Heart right ventricle (tissue), 16 donors: ENCODE data around the gene SPC24. TPM values are rescaled to one million over a fixed set of nuclear protein-coding genes. Genes with fewer than 3 reads are reported as not detected.

Experiments
- ATAC-seq, 8 donors: fragments of 200-7000 bp; cut with Tn5 transposase; one replicate each; pipeline ENCODE4 v1.9.1; 2020; ENCODE audit warnings: mild to moderate bottlenecking in 8 of 8, moderate library complexity in 8 of 8, moderate number of reproducible peaks in 1 of 8
- DNase-seq, 2 donors: peaks; one replicate each; pipeline ENCODE4 v3.0.0-alpha.2; 2020
- H3K27ac ChIP-seq, 10 donors: fragments of 200-600 bp; sonication (generic) in 2 of 10; one replicate each; pipeline versions ENCODE4 v1.5.0 to v1.8.0; 2020 to 2022; ENCODE audit warnings: mild to moderate bottlenecking in 3 of 10
- H3K27me3 ChIP-seq, 7 donors: fragments of 200-600 bp; one replicate each; pipeline ENCODE4 v1.8.0; 2021 to 2022; ENCODE audit warnings: mild to moderate bottlenecking in 2 of 7
- H3K36me3 ChIP-seq, 9 donors: fragments of 200-600 bp; sonication (generic) in 1 of 9; one replicate each; pipeline versions ENCODE4 v1.5.0 to v1.8.0; 2020 to 2022; ENCODE audit warnings: mild to moderate bottlenecking in 2 of 9
- H3K4me1 ChIP-seq, 9 donors: fragments of 200-600 bp; sonication (generic) in 1 of 9; one replicate each; pipeline versions ENCODE4 v1.5.0 to v1.8.0; 2020 to 2022; ENCODE audit warnings: mild to moderate bottlenecking in 4 of 9
- H3K4me3 ChIP-seq, 10 donors: fragments of 200-600 bp; sonication (generic) in 2 of 10; one replicate each; pipeline versions ENCODE4 v1.5.0 to v1.8.0; 2020 to 2022; ENCODE audit warnings: mild to moderate bottlenecking in 7 of 10, moderate library complexity in 2 of 10
- H3K9me3 ChIP-seq, 11 donors: fragments of 200-600 bp in 10 of 11; sonication (generic) in 2 of 11; one replicate each; pipeline versions ENCODE4 v1.5.0 to v1.8.0; 2013 to 2022; ENCODE audit warnings: mild to moderate bottlenecking in 2 of 11, control low read depth in 1 of 11, moderate library complexity in 1 of 11
- CTCF ChIP-seq, 9 donors: fragments of 200-600 bp; sonication (generic) in 2 of 9; IDR thresholded peaks; one replicate each; pipeline versions ENCODE4 v1.5.0 to v1.8.0; 2021 to 2022; ENCODE audit warnings: antibody characterized with exemption in 9 of 9, mild to moderate bottlenecking in 5 of 9, moderate library complexity in 1 of 9
- WGBS, 2 donors: extraction: QIAGEN DNeasy Blood & Tissue Kit; methylation state at CpG; one replicate each; pipeline ENCODE4 v1.1.7; 2013; ENCODE audit warnings: inconsistent platforms in 1 of 2; 5-methylcytosine and 5-hydroxymethylcytosine counted together
- intact Hi-C, 10 donors: fragments of 100-400 bp; cut with DNase I; formaldehyde crosslinking; loops; one replicate each; pipeline versions ENCODE4 v1.11.1 to v1.14.2; 2022
- polyA plus RNA-seq, 2 donors: library from polyadenylated mRNA; stranded (reverse); fragments of 200-250 nt; gene quantifications; one replicate each; pipeline ENCODE4 v1.2.3, GENCODE V29; 2013
- total RNA-seq, 10 donors: library from RNA; stranded (reverse); fragmentation: NEBNext Ultra II Directional in 3 of 10; extraction: Animal tissue kit (Norgen Biotek cat#: 25700) in 3 of 10; gene quantifications; one replicate each; pipeline versions ENCODE4 v1.2.1 to v1.2.4, GENCODE V29; 2021 to 2023
- donor health status: Arrhythmogenic right ventricular cardiomyopathy.
- donor health status: ischemic (EF 13 %, LVEDD 7.1; RV severe dilation, severe dysfunction).
- donor health status: healthy with polysubstance abuse.
- donor health status: DM: no; HTN: yes; CAD: no.
- donor health status: DM: no; HTN: no; CAD: no.
- donor health status: ischemic (EF 25% LVEDD 6.9; RV normal size, moderate dysfunction).
- donor health status: ischemic (EF 25% LVEDD 5.7; RV mildly dilated, moderate dysfunction).
- donor health status: healthy.
- donor health status: DM: yes; HTN: yes; CAD: no.
- donor health status: Ischemic cardiomyopathy.
- donor health status: ischemic (EF 35%, LVEDD 5.7; RV mildly dilated, moderate dysfunction).
- donor health status: nonischemic (EF 11% LVEDD 7.7; RV severe dilation, severe dysfunction).
- donor health status: DM: yes; HTN: yes; CAD: no.
- donor health status: PGD.
- donor health status: ischemic (EF 29% LVEDD 5.4; RV normal size, mild dysfunction).
- donor health status: nonischemic (EF 23%, LVEDD 6.1; RV moderate dilation, normal function).

The SPC24 gene
- total and polyA plus RNA-seq, 12 donors = 0.93 to 8.5 (median 3.2) TPM

GRCh38 chr19:11177592-11177991 is 22.0 kb upstream of the SPC24 start:
- H3K27ac ChIP-seq = peak overlapping the region in 1 of 10 donors; percentile 14
- H3K4me1 ChIP-seq = peaks cover 8 to 34% (median 25%) of the 10 kb centered on the region in 9 donors
- H3K36me3 ChIP-seq = peaks cover 7 to 95% (median 61%) of the 10 kb centered on the region in 9 donors
- no peak for TF ChIP-seq CTCF (IDR thresholded peaks at IDR 0.05)
- WGBS, 2 donors = 93 to 94% methylated on average over 9 of the region's 9 CpGs
- intact Hi-C loops = no loop called here
- H3K4me3 ChIP-seq = no peak overlapping the region
- no peaks in the 10 kb centered on the region for H3K9me3 ChIP-seq
- no peak for DNase-seq
- H3K27me3 ChIP-seq = no peaks in the 10 kb centered on the region
- ATAC-seq = peak in 1 of 8 donors; percentile 32

- DNase-seq (no peak), ATAC-seq (no peak)
- H3K4me3 ChIP-seq = no peak overlapping the region
- no peak overlapping the region for H3K27ac ChIP-seq
- intact Hi-C loops = no loop called here
- H3K9me3 ChIP-seq = no peaks in the 10 kb centered on the region
- H3K27me3 ChIP-seq = no peaks in the 10 kb centered on the region
- TF ChIP-seq CTCF (IDR thresholded peaks at IDR 0.05) = no peak
- peaks cover 7 to 95% (median 70%) of the 10 kb centered on the region in 9 donors for H3K36me3 ChIP-seq
- WGBS, 2 donors = 94 to 95% methylated on average over 18 of the region's 18 CpGs
- peaks cover 8 to 34% (median 25%) of the 10 kb centered on the region in 9 donors for H3K4me1 ChIP-seq
Observed at GRCh38 chr19:11176466-11177193, 21.0 kb upstream of the SPC24 start.

- ATAC-seq (no peak), DNase-seq (no peak)
- Histone ChIP-seq H3K4me1 (peaks cover 8 to 30% (median 22%) of the 10 kb centered on the region in 9 donors), H3K27ac (no peak overlapping the region), H3K4me3 (no peak overlapping the region), H3K36me3 (peaks cover 10 to 98% (median 75%) of the 10 kb centered on the region in 9 donors), H3K9me3 (no peaks in the 10 kb centered on the region), H3K27me3 (no peaks in the 10 kb centered on the region)
- no peak for TF ChIP-seq CTCF (IDR thresholded peaks at IDR 0.05)
- intact Hi-C loops = no loop called here
- 82 to 87% methylated on average over 7 of the region's 7 CpGs for WGBS, 2 donors
Observed at GRCh38 chr19:11175920-11176319, 20.3 kb upstream of the SPC24 start.

GRCh38 chr19:11174336-11174735 is 18.8 kb upstream of the SPC24 start:
- TF ChIP-seq CTCF (IDR thresholded peaks at IDR 0.05) = no peak
- 94% methylated on average over 27 of the region's 27 CpGs for WGBS, 2 donors
- intact Hi-C loops = no loop called here
- ATAC-seq (peak in 1 of 8 donors; percentile 4), DNase-seq (no peak)
- Histone ChIP-seq H3K4me1 (peaks cover 3 to 17% (median 11%) of the 10 kb centered on the region in 9 donors), H3K4me3 (no peak overlapping the region), H3K9me3 (no peaks in the 10 kb centered on the region), H3K27me3 (no peaks in the 10 kb centered on the region), H3K36me3 (peaks cover 19 to 100% (median 91%) of the 10 kb centered on the region in 9 donors), H3K27ac (no peak overlapping the region)
